Stimulated activated CD8-positive, alpha-beta memory T cell treated with anti-CD3 and anti-CD28 coated beads, Interleukin-7, amount 100 ng/mL, for 24 hours (primary cell): ENCODE data around the gene ZNF688.
"Not testable (repeated sequence)": the region's sequence is repeated elsewhere in the genome, so short reads cannot be mapped to it uniquely, and the experiment has no call there.

Experiments used
- DNase-seq: peaks from one replicate; pipeline ENCODE4 v3.0.0-alpha.2; 2020; ENCODE audit warnings: low read depth

Gene ZNF688

DNA sequence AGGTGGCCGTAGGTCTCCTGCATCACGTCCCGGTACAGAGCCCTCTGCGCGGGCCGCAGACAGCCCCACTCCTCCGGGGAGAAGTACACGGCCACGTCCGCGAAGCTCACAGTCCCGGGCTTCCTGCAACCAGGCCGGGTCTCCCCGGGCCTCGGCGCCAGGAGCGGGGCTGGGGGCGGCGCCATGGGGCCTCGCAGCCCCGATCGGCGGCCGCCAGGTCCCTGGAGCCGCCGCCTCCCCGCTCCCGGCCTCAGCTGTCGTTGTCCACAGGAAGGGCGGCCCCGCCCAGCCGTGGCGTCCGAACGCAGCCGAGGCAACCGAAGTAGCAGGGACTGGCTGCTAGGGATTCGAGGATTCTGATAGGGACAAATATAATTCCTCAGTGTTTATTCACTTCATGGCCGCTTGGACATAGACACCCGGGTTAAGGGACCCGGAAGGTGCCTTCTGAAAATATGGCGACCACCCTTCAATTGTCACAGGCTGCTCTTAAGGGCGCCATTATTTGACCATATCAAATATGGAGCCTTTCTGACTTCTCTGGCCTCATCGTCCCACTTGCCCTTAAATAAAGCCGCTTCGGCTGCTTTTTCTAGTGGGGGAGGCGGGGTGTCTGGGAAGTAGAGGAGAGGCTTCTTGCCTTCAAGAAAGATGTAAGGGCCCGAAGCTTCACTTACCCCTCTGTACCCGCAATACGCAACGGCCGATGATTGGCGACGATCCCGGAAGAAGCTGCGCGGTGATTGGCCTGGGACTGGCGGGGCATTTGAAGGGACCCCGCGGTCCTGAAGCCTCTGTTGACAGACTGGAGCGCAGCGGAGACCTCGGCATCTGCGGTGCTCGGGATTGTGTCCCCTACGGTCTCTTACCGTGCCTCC lies at the start of gene ZNF688:
TSS of gene ZNF688 (minus strand) at position 270 of the 878 bp plus-strand sequence. CDS start at position 185, 85 bp downstream.
- peak; percentile 87 for DNase-seq

DNA sequence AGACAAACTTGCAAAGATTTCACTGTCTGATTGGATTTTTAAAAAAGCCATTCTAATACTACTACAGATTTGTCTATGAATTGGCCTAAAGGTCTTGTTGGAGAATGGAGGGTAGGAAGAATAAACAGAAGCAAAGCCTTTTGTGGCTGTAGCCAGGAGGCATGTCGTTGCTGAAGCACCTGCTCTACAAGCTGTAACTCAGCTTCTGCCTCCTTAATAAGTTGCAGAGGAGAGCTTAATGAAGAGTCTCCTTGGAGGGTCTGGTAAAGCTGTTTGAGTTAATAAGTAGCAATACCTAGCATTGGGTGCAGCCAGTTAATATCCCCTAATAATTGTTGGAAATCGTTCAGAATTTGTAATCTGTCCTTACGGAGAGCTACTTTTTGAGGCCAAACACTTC lies 48.7 kb upstream of the ZNF688 start:
- no peak for DNase-seq

DNA sequence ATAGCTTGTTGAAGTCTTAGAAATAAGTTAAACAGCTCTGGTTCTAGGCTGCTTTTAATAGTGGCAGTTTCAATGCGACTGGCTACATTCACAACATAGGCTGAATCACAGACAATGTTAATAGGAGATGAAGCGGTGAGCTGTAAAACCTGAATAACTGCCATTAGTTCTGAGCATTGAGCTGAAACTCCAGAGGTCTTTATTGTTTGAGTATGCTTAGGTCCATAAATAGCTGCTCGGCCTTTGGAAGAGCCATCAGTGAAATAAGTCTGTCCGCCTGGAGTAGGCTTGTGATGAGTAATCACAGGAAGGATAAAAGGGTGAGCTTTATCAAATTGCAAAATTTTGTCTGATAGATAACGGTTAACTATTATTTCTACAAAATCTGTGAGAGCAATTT lies 48.1 kb upstream of the ZNF688 start:
- no peak for DNase-seq

DNA sequence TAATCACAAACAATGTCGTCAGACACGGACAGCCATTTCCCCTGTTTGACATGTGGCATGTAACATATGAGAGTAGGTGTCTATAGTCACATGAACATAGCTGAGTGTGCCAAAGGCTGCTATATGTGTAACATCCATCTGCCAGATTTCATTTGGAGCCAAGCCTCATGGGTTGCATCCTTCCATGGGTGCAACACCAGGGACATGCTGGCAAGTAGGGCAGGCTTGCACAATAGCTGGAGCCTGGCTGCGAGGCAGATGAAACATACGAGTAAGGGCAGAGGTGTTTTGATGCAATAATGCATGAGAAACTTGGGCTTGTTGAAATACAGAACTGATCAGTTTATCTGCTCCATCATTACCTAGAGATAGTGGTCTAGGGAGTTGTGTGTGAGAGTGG lies 47.7 kb upstream of the ZNF688 start:
- DNase-seq, result no peak

DNA sequence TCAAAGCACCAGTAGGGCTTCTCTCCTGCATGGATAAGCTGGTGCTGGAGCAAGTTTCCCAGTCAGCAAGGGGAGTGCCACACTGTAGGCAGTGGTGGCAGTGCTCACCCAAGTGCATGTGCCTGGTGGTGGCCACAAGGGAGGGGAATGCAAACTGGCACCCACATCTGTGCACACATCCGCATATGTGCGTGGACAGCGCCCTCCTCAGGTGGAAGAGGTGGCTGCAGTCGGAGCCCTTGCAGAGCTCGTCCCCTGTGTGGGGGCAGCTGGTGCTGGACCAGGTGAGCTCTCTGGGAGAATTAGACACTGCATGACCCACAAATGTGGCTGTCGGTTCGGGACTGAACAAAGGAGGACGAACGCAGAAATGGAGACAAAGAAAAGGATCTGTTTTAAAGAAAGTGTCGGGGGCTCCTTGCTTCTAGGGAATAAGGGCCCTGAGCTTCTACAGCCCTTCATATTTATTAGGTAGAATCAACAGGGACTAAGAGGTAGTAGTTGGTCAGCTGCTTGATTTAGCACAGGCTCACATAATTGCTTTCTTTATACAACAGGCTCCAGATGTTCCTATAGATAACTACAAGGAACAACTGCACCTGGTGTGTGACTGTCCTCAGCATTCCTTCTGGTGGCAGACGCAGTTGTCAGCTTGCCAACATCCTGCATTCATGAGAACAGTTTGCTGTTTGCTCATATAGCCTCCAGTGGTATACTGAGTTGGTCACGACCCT lies 44.0 kb upstream of the ZNF688 start:
- DNase-seq, result peak; percentile 59

DNA sequence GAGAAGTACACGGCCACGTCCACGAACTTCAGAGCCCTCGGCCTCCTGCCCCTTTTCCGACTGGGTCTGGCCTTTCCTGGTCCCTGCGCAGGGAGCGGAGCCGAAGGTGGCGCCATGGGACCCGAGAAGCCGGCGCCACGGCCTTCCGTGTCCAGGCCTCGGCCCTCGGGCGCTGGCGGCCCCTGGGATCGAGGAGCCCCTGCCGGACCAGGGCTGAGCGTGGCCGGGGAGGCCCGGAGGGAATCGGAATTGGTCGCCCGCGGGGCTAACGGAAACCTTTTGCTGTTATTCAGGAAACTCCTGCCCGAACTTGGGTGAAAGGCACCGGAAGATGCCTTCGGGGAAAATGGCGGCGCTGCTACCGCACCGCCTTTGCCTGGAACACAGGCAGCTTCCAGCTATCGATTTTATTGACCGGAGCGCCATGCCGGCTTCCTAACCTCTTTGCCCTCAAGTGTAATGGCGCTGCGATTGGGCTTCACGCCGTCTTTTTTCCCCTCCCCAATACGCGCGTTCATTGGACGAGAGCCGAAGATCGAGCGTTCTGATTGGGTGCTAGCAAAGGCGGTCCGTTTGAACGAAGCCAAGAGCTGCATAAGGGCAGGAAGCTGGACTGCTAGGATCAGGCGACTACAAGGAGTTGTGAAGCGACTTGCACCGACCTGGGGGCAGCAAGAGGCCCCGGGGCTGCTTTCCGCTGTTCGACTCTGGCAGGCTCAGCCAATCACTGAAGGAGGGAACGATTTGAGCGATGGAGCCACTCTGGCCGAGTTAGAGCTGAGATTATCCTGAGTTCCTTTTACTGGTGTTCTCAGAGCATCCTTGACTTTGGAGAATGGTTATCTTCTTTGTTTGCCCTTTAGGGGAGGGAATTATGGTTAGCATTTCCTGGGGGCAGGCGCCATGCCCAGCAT lies 38.7 kb upstream of the ZNF688 start, which contains the start of gene ZNF689:
TSS of gene ZNF689 (minus strand) at position 464 of the 914 bp plus-strand sequence. CDS start at position 116, 348 bp downstream.
- DNase-seq, result peak; percentile 88

DNA sequence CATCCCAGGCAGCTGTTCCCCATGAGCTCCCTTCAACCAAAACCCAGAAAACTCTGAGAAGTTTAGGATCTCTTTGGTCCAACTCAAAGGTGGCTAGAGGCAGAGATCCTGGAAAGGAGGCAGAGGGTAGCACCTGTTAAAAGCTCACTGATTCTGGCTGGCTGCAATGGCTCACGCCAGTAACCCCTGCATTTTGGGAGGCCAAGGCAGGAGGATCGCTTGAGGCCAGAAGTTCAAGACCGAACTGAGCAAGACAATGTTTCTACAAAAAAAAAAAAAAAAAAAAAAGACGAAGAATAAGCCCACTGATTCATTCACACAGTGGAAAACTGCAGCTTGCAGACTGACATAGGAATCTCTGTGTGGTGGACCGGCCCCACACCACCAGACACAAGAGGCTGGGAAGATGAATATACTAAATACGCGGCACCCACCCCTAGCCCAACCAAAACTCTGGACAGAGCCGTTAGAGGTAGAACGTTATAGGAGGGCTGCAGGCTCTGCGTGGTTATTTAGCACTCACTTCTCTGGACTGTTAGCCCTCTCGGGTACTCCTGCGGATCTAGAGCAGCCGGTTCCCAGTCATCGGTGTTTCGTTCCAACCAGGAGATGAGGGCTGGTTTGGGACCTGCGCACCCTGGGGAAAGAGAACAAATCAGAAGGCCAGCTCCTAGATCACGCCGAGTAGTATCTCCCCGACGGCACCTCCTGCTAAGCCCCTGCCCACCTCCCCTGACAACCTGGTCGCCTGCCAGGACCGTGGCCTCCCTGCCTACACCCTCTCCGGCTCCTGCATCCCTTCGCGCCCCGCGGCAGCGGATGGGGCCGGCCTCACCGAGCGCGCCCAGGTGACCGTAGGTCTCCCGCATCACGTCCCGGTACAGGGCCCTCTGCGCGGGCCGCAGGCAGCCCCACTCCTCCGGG lies 37.8 kb upstream of the ZNF688 start:
- no peak for DNase-seq

DNA sequence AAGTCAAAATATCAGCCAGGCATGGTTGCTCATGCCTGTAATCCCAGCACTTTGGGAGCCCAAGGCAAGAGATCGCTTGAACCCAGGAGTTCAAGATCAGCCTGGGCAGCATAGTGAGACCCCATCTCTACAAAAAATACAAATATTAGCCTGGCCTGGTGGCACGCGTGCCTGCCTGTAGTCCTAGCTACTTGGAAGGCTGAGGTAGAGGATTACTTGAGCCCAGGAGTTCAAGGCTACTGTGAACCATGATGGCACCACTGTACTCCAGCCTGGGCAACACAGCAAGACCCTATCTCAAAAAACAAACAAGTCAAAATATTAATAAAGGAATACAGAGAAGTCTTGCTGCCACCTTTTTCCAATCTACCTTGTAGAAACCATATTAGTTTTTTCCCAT lies 34.5 kb upstream of the ZNF688 start:
- no peak for DNase-seq

DNA sequence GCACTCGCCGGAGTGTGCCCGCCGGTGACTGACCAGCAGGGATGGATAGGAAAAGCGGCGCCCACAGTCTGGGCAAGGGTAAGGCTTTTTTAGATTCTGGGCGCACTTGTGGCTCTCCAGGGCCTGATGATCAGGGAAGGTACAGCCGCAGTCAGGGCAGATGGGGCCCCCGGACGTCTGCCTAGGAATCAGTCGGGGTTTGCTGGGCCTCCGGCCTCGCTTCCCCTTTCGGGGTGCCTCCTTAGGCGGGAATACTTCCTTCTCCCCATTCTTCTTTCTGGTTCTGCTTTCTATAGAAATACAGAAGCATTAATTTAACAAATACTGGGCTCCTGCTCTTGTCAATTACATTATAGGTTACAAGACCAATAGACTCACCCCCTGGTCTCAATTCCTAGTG lies 33.6 kb upstream of the ZNF688 start:
- DNase-seq, result no peak

DNA sequence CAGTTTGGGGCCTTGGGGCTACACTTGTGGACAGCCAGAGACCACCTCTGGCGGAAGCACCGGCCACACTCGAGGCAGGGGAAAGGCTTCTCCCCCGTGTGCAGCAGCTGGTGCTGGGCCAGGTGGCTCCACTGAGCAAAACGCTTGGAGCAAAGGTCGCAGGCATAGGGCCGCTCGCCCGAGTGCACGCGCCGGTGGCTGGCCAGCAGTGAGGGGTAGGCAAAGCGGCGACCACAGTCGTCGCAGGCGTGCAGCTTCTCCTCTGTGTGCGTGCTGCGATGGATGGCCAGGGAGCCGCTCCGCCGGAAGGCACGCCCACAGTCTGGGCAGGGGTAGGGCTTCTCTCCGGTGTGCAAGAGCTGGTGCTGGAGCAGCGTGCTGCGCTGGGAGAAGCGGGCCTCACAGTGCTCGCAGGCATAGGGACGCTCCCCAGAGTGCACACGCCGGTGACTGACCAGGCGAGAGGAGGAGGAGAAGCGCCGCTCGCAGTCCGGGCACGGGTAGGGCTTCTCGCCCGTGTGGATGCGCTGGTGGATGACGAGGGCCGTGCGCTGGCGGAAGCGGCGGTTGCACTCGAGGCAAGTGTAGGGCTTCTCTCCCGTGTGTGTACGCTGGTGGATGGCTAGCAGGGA lies 32.9 kb upstream of the ZNF688 start:
- no peak for DNase-seq

DNA sequence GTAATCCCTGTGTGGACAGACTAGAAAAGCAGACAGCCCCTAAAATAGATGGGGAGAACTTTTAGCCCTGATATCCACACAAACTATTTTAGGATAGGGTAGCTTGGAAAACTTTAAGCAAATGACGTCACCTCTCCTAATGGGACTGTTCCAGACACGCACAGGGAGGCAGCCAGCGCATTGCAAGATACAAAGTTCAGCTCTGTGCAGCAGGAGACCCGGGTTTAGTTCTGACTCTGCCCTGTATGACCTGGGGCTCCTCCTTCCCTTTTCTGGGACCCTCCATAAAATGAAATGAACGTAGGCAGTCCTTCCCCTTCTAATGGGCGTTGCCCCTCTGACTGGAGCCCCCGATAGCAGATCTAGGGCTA lies 32.4 kb upstream of the ZNF688 start:
- no peak for DNase-seq

DNA sequence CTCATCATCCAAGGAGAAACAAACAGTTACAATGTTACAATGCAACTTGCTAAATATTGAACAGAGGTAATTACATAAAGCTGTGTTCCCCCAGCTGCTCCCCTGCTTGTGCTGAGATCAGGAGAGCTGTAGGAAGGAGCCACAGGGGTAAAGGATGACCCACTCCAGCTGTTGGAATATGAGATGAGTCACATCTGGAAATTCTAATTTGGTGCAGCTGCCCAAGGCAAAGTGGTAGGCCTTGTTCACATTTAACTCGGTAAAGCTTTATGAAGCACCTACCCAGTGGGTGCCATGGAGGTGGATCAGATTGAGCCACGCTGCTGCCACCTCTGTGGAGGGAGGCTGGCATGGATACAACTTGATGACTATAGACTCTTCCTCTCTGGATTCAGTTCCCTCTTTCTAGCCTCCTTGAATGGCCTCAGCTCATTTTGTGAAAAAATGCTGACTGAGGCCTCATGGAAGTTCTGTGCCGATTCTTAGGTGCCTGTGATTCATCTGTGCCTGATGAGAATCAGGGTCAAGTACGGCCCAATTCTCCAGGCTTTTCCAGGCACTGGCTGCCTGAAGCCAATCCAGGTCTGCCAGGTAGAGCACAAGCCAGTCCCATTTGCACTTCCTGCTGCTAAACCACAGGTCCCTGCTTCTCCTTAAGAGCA lies 31.2 kb upstream of the ZNF688 start:
- DNase-seq, result no peak

DNA sequence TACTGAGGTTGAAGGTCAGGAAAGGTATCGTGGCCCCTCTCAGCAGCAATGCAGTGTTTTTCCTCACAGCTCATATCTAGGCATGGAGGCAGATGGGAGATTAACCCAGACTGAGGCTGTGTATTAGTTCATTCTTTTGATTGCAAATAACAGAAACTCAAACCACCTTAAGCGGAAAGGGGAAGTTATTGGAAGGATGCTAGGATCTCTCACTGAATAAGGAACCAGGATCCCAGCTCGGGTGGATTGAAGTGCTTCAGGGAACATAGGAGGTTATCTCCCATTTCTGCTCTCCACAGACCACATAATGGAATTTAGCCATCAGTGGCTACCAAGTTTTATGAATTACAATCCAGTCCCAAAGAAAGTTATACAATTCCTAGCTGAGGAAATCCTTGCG lies 30.5 kb upstream of the ZNF688 start:
- DNase-seq, result no peak

DNA sequence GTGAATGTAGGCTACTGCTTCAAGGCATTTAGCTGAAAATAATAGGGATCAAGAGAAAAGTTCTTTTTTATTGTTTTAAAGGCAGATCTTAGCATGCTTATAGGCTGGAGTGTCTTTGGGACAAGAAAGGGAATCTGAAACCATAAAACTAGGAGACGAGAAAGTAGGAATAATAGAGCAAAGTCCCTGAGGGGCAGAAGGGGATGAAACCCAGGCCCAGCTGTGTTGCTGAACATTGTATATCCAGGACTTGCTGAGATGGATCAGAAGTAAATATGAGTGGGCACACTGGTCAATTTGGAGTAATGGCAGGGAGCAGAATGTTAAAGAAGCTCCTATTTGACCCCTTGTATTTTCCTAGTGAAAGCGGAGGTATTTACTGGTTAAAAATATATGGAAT lies 29.4 kb upstream of the ZNF688 start:
- no peak for DNase-seq

DNA sequence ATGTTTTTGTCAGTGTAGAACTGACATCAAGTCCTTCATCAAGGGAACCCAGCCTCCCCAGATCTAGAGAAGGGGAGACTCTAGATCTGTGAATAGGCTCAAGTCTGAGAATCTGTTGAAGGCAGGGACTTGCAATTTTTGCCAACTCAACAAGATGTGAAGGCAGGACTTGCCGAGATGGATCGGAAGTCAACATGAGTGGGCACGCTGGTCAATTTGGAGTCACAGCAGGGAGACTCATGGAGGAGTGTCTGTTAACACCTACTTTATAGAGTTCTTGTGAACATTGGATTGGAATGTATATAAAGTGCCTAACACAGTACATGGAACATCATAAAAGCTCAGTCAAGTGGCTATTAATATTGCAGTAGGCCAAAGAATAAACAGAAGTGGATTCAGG lies 28.7 kb upstream of the ZNF688 start:
- no peak for DNase-seq

DNA sequence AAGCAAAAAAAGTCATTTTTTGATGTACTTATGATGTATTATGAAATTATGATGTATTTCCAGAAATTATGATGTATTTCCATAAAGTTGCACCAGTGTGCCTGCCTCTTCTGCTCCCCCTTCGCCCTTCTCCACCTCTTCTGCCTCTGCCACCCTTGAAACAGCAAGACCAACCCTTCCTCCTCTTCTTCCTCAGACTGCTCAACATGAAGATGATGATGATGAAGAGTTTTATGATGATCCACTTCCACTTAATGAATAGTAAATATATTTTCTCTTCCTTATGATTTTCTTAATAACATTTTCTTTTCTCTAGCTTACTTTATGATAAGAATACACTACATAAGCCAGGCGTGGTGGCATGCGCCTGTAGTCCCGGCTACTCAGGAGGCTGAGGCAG lies 21.4 kb upstream of the ZNF688 start:
- DNase-seq, result no peak

DNA sequence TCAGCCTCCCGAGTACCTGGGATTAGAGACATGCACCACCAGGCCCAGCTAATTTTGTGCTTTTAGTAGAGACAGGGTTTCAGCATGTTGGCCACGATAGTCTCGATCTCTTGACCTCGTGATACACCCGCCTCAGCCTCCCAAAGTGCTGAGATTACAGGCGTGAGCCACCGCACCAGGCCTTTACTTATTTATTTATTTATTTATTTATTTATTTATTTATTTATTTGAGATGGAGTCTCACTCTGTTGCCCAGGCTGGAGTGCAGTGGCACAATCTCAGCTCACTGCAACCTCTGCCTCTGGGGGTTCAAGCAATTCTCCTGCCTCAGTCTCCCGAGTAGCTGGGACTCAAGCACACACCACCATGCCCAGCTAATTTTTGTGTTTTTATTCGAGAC lies 19.4 kb upstream of the ZNF688 start:
- DNase-seq, result not testable (repeated sequence)

DNA sequence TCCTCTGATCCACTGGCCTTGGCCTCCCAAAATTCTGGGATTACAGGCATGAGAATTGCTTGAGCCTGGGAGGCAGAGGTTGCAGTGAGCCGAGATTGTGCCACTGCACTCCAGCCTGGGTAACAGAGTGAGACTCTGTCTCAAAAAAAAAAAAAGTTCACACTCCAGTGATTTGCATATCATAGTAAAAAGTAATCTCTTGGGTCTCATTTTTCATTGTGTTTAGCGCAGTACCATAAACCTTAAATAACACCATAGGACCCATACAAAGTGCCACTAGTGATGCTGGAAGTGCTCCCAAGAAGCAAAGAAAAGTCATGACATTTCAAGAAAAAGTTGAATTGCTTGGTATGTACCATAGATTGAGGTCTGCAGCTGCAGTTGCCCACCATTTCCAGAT lies 18.1 kb upstream of the ZNF688 start:
- DNase-seq, result not testable (repeated sequence)

DNA sequence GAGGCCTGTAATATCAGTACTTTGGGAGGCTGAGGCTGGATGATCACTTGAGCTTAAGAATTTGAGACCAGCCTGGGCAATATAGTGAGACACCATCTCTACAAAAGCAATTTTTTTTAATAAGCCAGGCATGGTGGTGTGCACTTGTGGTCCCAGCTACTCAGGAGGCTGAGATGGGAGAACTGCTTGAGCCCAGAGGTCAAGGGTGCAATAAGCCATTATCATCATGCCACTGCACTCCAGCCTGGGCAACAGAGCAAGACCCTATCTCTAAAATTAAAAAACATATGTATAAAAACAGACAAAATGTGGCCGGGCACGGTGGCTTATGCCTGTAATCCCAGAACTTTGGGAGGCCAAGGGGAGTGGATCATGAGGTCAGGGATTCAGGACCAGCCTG lies 17.1 kb upstream of the ZNF688 start:
- DNase-seq, result no peak
